Activated CD8-positive, alpha-beta T cell treated with anti-CD3 and anti-CD28 coated beads, Interleukin-2, amount 10 ng/mL, durations not matched to agents 7 days and 5 days (primary cell): ENCODE data around the gene ANXA8. TPM values are rescaled to one million over a fixed set of nuclear protein-coding genes. Genes with fewer than 3 reads are reported as not detected.
"Not testable (repeated sequence)": the region's sequence is repeated elsewhere in the genome, so short reads cannot be mapped to it uniquely, and the experiment has no call there.

Experiments
- ATAC-seq: fragments of 150-1000 bp; cut with Tn5 transposase; one replicate; pipeline ENCODE4 v1.10.0; 2021; ENCODE audit warnings: moderate library complexity
- CTCF ChIA-PET: fragments of 350-600 bp; sonication (Branson Sonifier 250); formaldehyde crosslinking; loops from one replicate; lab custom pipeline; 2021; ENCODE audit warnings: antibody characterized with exemption; lab: Charles Lee
- POLR2A ChIA-PET: fragments of 350-600 bp; sonication (Branson Sonifier 250); formaldehyde crosslinking; loops from one replicate; lab custom pipeline; 2021; ENCODE audit warnings: antibody characterized with exemption; lab: Charles Lee
- DNase-seq: peaks from one replicate; pipeline ENCODE4 v3.0.0-alpha.2; 2020
- H3K27ac Mint-ChIP-seq: one replicate; pipeline ENCODE4 v1.8.0; 2021; ENCODE audit warnings: mild to moderate bottlenecking, mixed read lengths
- H3K27me3 Mint-ChIP-seq: one replicate; pipeline ENCODE4 v1.8.0; 2021; ENCODE audit warnings: low read depth, mixed read lengths
- H3K36me3 Mint-ChIP-seq: one replicate; pipeline ENCODE4 v1.8.0; 2021; ENCODE audit warnings: low read depth, mixed read lengths
- H3K4me1 Mint-ChIP-seq: one replicate; pipeline ENCODE4 v1.8.0; 2021; ENCODE audit warnings: low read depth, mixed read lengths
- H3K4me3 Mint-ChIP-seq: one replicate; pipeline ENCODE4 v1.8.0; 2021; ENCODE audit warnings: mild to moderate bottlenecking, mixed read lengths
- H3K9me3 Mint-ChIP-seq: one replicate; pipeline ENCODE4 v1.8.0; 2022; ENCODE audit warnings: mixed read lengths; ENCODE audit not compliant: insufficient read depth
- total RNA-seq, 2 experiments: library from RNA; stranded (reverse); gene quantifications; one replicate each; pipeline ENCODE4 v1.2.3, GENCODE V29; 2021

ANXA8 gene, protein sequence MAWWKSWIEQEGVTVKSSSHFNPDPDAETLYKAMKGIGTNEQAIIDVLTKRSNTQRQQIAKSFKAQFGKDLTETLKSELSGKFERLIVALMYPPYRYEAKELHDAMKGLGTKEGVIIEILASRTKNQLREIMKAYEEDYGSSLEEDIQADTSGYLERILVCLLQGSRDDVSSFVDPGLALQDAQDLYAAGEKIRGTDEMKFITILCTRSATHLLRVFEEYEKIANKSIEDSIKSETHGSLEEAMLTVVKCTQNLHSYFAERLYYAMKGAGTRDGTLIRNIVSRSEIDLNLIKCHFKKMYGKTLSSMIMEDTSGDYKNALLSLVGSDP
- total RNA-seq: not detected

DNA sequence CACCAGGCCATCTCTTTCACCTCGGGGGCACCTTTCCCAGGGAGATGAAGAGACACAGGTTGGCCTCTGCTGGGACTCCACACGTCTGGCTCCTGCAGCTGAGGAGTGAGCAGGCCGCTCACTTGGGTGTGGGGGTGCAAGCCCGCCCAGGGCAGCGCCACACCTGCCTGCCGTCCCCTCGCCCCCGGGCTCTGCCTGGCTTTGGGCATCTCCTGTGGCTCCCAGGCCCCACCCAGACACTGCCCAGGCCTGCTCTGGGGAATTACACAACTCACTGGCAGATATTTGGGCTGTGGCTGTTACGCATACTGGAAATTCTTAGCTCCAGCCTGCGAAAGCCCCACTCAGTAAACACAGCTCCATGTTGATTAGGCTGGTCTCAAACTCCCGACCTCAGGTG is at the start of gene ANXA8:
Gene ANXA8 (minus strand): TSS at position 193 of the 400 bp plus-strand sequence. CDS start 182 bp downstream, at position 11.
- H3K9me3 Mint-ChIP-seq, H3K27me3 Mint-ChIP-seq, H3K36me3 Mint-ChIP-seq, POLR2A ChIA-PET, ATAC-seq, H3K4me1 Mint-ChIP-seq, DNase-seq, H3K4me3 Mint-ChIP-seq, H3K27ac Mint-ChIP-seq, CTCF ChIA-PET: not testable (repeated sequence)

GRCh38 chr10:47523475-47523874 is 39.6 kb upstream of the ANXA8 start, which contains the start of gene AGAP9:
AGAP9 (minus strand) TSS chr10:47523638; CDS start chr10:47523526, 112 bp downstream.
- H3K27ac Mint-ChIP-seq, POLR2A ChIA-PET, H3K9me3 Mint-ChIP-seq, DNase-seq, H3K4me1 Mint-ChIP-seq, CTCF ChIA-PET, H3K36me3 Mint-ChIP-seq, H3K4me3 Mint-ChIP-seq, H3K27me3 Mint-ChIP-seq, ATAC-seq: not testable (repeated sequence)

DNA sequence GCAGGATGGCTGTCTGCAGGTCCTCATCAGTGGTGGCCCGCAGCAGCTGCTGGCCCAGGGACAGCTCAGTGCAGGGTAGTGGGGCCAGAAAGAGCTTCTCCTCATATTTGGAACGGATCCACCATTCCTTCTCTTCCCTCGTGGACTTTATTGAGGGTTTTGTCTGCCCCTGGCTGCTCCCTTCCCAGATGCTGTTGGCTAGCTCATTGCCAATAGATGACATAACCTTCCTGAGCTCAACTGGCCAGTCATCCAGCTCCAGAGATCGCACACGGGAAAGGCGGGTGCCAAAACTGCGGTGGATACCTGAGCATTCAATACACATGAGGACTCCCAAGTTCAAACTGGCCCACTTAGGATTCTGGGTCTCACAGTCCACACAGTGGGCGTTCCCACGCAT is 18.4 kb upstream of the ANXA8 start:
- H3K4me3 Mint-ChIP-seq, ATAC-seq, H3K9me3 Mint-ChIP-seq, H3K4me1 Mint-ChIP-seq, H3K27ac Mint-ChIP-seq, CTCF ChIA-PET, H3K36me3 Mint-ChIP-seq, POLR2A ChIA-PET, DNase-seq, H3K27me3 Mint-ChIP-seq: not testable (repeated sequence)

GRCh38 chr10:47494226-47494625 is 10.3 kb upstream of the ANXA8 start:
- H3K4me3 Mint-ChIP-seq, H3K9me3 Mint-ChIP-seq, H3K27me3 Mint-ChIP-seq, POLR2A ChIA-PET, H3K4me1 Mint-ChIP-seq, CTCF ChIA-PET, H3K27ac Mint-ChIP-seq, DNase-seq, ATAC-seq, H3K36me3 Mint-ChIP-seq: not testable (repeated sequence)

DNA sequence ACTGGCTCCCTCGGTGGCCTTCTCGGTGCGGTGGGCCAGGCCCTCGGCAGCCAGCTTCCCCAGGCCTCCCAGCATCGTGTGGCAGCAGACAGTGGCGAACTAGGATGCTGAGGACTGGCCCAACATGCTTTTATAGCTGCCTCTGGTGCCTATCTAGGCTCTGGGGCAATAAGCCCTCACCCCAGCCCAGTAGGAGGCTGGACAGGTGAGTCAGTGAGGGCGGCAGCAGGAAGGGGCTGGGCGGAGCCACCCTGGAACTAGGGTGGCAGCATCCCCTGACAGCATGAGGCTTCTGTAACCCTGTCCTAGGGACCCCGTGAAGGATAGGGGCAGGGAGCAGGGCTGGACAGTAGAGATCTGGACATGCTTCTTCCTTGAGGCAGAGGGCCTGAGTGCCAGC is 7.7 kb upstream of the ANXA8 start, which contains the start of gene FAM25G:
Gene FAM25G (minus strand): TSS at position 101 of the 400 bp plus-strand sequence. CDS start 26 bp downstream, at position 75.
- H3K36me3 Mint-ChIP-seq, H3K27me3 Mint-ChIP-seq, H3K9me3 Mint-ChIP-seq, POLR2A ChIA-PET, CTCF ChIA-PET, H3K4me1 Mint-ChIP-seq, H3K4me3 Mint-ChIP-seq, DNase-seq, ATAC-seq, H3K27ac Mint-ChIP-seq: not testable (repeated sequence)

GRCh38 chr10:47489630-47490029 is 5.7 kb upstream of the ANXA8 start:
- H3K4me3 Mint-ChIP-seq, DNase-seq, ATAC-seq, H3K4me1 Mint-ChIP-seq, H3K27ac Mint-ChIP-seq, POLR2A ChIA-PET, H3K9me3 Mint-ChIP-seq, CTCF ChIA-PET, H3K27me3 Mint-ChIP-seq, H3K36me3 Mint-ChIP-seq: not testable (repeated sequence)

DNA sequence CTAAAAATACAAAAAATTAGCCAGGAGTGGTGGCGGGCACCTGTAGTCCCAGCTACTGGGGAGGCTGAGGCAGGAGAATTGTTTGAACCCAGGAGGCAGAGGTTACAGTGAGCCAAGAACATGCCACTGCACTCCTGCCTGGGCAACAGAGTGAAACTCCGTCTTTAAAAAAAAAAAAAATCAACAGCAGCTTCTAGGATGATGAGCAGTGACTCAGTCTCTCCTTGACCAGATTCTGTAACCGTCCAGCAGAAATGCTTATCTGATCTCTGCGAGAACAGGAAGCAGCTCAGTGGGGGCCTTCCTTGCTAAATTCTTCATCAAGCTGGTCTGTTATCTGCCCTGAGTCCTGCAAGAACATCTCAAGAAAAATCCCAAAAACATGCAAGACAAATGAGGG is 2.0 kb upstream of the ANXA8 start:
- H3K9me3 Mint-ChIP-seq, H3K27ac Mint-ChIP-seq, H3K4me3 Mint-ChIP-seq, CTCF ChIA-PET, ATAC-seq, POLR2A ChIA-PET, H3K36me3 Mint-ChIP-seq, H3K4me1 Mint-ChIP-seq, DNase-seq, H3K27me3 Mint-ChIP-seq: not testable (repeated sequence)

GRCh38 chr10:47484786-47485185 is 871 bp upstream of the ANXA8 start:
- H3K36me3 Mint-ChIP-seq, H3K4me3 Mint-ChIP-seq, H3K27me3 Mint-ChIP-seq, H3K4me1 Mint-ChIP-seq, DNase-seq, ATAC-seq, H3K27ac Mint-ChIP-seq, POLR2A ChIA-PET, CTCF ChIA-PET, H3K9me3 Mint-ChIP-seq: not testable (repeated sequence)

DNA sequence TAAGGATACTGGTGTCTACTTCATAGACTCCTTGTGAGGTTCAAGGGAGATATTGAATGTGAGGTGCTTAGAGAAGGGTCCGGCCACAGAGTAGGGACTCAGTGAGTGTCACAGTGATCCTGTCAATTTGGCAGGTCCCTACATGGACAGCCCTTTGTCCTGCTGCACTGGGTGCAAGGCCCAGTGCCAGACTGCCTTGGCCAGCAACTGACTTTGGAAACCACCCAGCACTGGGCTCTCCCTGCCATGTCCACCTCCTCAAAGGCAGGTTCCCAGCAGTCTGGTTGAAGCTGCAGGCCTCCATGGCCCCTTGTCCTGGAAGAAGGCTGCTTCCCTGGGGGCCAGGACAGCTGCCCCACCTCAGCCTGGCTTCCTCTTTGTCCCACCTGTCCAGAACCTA is 1.5 kb downstream of the ANXA8 start:
- H3K27ac Mint-ChIP-seq, H3K27me3 Mint-ChIP-seq, H3K4me3 Mint-ChIP-seq, H3K36me3 Mint-ChIP-seq, CTCF ChIA-PET, DNase-seq, H3K9me3 Mint-ChIP-seq, POLR2A ChIA-PET, ATAC-seq, H3K4me1 Mint-ChIP-seq: not testable (repeated sequence)

GRCh38 chr10:47481768-47482181 is 2.1 kb downstream of the ANXA8 start:
- H3K4me3 Mint-ChIP-seq, H3K27me3 Mint-ChIP-seq, CTCF ChIA-PET, H3K36me3 Mint-ChIP-seq, POLR2A ChIA-PET, ATAC-seq, DNase-seq, H3K4me1 Mint-ChIP-seq, H3K27ac Mint-ChIP-seq, H3K9me3 Mint-ChIP-seq: not testable (repeated sequence)

GRCh38 chr10:47481182-47481766 is 2.6 kb downstream of the ANXA8 start:
- H3K36me3 Mint-ChIP-seq, CTCF ChIA-PET, DNase-seq, H3K27me3 Mint-ChIP-seq, ATAC-seq, H3K9me3 Mint-ChIP-seq, H3K27ac Mint-ChIP-seq, H3K4me3 Mint-ChIP-seq, H3K4me1 Mint-ChIP-seq, POLR2A ChIA-PET: not testable (repeated sequence)

GRCh38 chr10:47480133-47480532 is 3.8 kb downstream of the ANXA8 start:
- not testable (repeated sequence) for H3K4me3 Mint-ChIP-seq, ATAC-seq, H3K27ac Mint-ChIP-seq

More at GRCh38 chr10:47480133-47480532, 3.8 kb downstream of the ANXA8 start:
- POLR2A ChIA-PET, H3K9me3 Mint-ChIP-seq, H3K27me3 Mint-ChIP-seq, CTCF ChIA-PET, H3K36me3 Mint-ChIP-seq, H3K4me1 Mint-ChIP-seq, DNase-seq: not testable (repeated sequence)
